Measurements from ENCODE around the gene PDE6A.

Gene PDE6A

DNA sequence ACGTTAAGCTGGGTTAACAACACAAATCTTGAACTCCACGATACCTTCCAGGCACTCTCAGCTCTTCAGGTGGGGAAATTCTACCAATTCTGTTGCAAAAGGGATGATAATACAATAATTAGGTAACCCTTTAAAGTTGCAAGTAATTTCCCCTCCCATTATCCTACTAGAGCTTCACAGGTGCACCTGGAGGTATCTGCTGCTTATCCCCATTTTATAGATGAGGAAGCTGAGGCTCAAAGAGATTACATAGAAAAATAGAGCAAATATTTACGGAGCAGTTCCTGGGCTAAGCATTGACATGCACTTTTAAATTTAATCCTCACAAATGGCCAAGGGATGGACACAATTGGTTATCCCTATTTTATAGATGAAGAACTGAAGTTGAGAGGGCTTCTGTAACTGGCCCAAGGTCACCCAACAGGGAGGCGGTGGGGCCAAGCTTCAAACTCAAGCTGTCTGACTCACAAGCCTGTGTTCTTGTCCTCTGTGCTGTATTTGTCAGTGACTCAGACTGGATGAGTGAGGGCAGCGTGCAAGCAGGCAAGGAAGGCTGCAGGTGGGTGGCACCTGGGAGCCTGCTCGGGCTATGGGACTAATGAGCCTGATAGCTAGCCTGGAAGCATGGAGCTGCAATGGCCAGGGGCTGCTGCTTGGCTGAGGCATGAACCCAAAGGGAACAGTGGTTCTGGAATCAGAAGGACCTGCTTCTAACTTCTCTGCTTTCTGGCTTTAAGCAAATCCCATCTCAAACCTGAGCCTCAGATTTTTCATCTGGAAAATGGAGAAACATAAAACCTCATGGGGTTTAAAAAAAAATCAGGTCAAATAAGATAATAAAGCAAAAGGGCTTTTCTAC, 105.5 kb downstream of the PDE6A start:
- DNase-seq (ENCODE audit: low read depth in 1 of 2, low spot score in 1 of 2), result no peak
- TF ChIP-seq, protein P1, sequence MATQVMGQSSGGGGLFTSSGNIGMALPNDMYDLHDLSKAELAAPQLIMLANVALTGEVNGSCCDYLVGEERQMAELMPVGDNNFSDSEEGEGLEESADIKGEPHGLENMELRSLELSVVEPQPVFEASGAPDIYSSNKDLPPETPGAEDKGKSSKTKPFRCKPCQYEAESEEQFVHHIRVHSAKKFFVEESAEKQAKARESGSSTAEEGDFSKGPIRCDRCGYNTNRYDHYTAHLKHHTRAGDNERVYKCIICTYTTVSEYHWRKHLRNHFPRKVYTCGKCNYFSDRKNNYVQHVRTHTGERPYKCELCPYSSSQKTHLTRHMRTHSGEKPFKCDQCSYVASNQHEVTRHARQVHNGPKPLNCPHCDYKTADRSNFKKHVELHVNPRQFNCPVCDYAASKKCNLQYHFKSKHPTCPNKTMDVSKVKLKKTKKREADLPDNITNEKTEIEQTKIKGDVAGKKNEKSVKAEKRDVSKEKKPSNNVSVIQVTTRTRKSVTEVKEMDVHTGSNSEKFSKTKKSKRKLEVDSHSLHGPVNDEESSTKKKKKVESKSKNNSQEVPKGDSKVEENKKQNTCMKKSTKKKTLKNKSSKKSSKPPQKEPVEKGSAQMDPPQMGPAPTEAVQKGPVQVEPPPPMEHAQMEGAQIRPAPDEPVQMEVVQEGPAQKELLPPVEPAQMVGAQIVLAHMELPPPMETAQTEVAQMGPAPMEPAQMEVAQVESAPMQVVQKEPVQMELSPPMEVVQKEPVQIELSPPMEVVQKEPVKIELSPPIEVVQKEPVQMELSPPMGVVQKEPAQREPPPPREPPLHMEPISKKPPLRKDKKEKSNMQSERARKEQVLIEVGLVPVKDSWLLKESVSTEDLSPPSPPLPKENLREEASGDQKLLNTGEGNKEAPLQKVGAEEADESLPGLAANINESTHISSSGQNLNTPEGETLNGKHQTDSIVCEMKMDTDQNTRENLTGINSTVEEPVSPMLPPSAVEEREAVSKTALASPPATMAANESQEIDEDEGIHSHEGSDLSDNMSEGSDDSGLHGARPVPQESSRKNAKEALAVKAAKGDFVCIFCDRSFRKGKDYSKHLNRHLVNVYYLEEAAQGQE (IDR thresholded peaks at IDR 0.05; ENCODE audit: insufficient replicate concordance, low read depth), result no peak
- TF ChIP-seq, protein P2, sequence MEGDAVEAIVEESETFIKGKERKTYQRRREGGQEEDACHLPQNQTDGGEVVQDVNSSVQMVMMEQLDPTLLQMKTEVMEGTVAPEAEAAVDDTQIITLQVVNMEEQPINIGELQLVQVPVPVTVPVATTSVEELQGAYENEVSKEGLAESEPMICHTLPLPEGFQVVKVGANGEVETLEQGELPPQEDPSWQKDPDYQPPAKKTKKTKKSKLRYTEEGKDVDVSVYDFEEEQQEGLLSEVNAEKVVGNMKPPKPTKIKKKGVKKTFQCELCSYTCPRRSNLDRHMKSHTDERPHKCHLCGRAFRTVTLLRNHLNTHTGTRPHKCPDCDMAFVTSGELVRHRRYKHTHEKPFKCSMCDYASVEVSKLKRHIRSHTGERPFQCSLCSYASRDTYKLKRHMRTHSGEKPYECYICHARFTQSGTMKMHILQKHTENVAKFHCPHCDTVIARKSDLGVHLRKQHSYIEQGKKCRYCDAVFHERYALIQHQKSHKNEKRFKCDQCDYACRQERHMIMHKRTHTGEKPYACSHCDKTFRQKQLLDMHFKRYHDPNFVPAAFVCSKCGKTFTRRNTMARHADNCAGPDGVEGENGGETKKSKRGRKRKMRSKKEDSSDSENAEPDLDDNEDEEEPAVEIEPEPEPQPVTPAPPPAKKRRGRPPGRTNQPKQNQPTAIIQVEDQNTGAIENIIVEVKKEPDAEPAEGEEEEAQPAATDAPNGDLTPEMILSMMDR (IDR thresholded peaks at IDR 0.05; ENCODE audit: insufficient read depth, low read length), result no peak
- TF ChIP-seq SPI1 (IDR thresholded peaks at IDR 0.05; ENCODE audit: borderline replicate concordance, low read depth), result no peak
- no peak for TF ChIP-seq POLR2AphosphoS5 (IDR thresholded peaks at IDR 0.05; ENCODE audit: low read depth)
- no peak for TF ChIP-seq GABPA (IDR thresholded peaks at IDR 0.05; ENCODE audit: low read depth)
- H3K27ac ChIP-seq (replicated peaks), result no peak overlapping the region
- no peaks in the 10 kb centered on the region for H3K27me3 ChIP-seq (ENCODE audit: insufficient read depth, poor library complexity, severe bottlenecking)
- no peak overlapping the region for H3K4me3 ChIP-seq (replicated peaks; ENCODE audit: insufficient read depth, low read length)

DNA sequence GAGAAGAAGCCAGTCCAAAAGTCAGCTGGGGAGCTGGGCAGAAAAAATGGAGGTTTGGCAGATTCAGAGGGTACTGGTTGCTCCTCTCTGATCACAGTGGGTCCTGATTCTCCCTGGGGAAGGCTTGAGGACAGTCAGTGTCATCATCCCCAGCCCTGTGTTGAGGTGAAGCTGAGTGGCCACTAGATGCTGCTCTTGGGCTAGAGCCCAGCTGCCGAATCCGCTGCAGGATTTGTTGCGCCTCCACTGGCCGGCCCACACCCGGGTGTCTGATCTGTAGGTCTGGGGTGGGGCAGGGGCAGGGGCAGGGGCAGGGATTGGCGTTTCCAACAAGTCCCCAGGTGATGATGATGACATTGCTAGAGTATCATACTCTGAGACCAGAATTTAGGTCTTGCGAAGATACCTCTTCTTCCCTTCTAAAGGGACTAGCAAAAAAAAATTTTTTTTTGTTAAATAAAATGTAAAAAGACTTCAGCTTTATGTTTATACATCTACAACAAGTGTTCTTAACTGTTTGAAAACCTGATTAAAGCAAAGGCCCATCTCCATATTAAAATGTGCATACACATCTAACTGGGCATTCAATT, 106.8 kb downstream of the PDE6A start:
- peak; percentile 25 to 76 for DNase-seq (ENCODE audit: low read depth in 1 of 2, low spot score in 1 of 2)
- TF ChIP-seq GABPA (IDR thresholded peaks at IDR 0.05; ENCODE audit: low read depth), result no peak
- TF ChIP-seq, protein P2 (IDR thresholded peaks at IDR 0.05; ENCODE audit: insufficient read depth, low read length), result peak; percentile 75
- no peaks in the 10 kb centered on the region for H3K27me3 ChIP-seq (ENCODE audit: insufficient read depth, poor library complexity, severe bottlenecking)
- H3K27ac ChIP-seq (replicated peaks), result no peak overlapping the region
- H3K4me3 ChIP-seq (replicated peaks; ENCODE audit: insufficient read depth, low read length), result no peak overlapping the region

DNA sequence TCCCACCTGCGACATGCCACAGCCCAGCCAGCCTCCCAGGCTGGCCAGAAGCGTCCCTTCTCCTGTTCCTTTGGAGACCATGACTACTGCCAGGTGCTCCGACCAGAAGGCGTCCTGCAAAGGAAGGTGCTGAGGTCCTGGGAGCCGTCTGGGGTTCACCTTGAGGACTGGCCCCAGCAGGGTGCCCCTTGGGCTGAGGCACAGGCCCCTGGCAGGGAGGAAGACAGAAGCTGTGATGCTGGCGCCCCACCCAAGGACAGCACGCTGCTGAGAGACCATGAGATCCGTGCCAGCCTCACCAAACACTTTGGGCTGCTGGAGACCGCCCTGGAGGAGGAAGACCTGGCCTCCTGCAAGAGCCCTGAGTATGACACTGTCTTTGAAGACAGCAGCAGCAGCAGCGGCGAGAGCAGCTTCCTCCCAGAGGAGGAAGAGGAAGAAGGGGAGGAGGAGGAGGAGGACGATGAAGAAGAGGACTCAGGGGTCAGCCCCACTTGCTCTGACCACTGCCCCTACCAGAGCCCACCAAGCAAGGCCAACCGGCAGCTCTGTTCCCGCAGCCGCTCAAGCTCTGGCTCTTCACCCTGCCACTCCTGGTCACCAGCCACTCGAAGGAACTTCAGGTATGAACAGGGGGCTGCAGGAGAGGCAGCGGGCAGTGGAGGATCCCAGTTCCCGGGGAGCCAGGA, 108.0 kb downstream of the PDE6A start:
- Histone ChIP-seq H3K27me3 (ENCODE audit: insufficient read depth, poor library complexity, severe bottlenecking) (no peaks in the 10 kb centered on the region), H3K27ac (replicated peaks) (no peak overlapping the region), H3K4me3 (replicated peaks; ENCODE audit: insufficient read depth, low read length) (no peak overlapping the region)
- TF ChIP-seq, protein P2 (IDR thresholded peaks at IDR 0.05; ENCODE audit: insufficient read depth, low read length), result no peak
- TF ChIP-seq SPI1 (IDR thresholded peaks at IDR 0.05; ENCODE audit: borderline replicate concordance, low read depth) (no peak), GABPA (IDR thresholded peaks at IDR 0.05; ENCODE audit: low read depth) (no peak), POLR2AphosphoS5 (IDR thresholded peaks at IDR 0.05; ENCODE audit: low read depth) (no peak)
- TF ChIP-seq, protein P1 (IDR thresholded peaks at IDR 0.05; ENCODE audit: insufficient replicate concordance, low read depth), result no peak
- DNase-seq (ENCODE audit: low read depth in 1 of 2, low spot score in 1 of 2), result no peak

All from HL-60 (cell line).